Measurements from ENCODE around the gene MEGF10.

DNA sequence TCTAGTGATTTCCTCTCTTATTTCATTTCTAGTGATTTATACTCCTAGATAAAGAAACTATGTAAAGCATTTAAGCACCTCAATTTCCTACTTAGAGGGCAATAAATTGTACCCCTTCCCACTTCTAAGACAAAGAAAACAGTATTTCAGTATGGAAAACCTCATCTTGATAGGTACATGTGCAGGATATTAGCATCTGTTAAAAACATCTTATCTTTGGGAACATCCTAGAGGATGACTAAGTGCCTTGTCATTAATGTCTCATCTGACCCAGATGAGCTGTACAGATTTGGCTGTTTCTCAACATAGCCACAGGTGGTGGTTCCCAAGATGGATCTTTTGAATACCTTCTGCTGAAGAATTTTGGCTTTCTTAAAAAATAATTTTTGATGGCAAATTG lies 5.7 kb downstream of the MEGF10 start:
- TF ChIP-seq CTCF (IDR thresholded peaks at IDR 0.05; ENCODE audit: control extremely low read depth in 1 of 3, insufficient read depth in 1 of 3, low read depth in 1 of 3, low read length in 3 of 3), result no peak
- no peak for TF ChIP-seq SUZ12 (IDR thresholded peaks at IDR 0.05; ENCODE audit: low read length)
- TF ChIP-seq BRCA1 (IDR thresholded peaks at IDR 0.05; ENCODE audit: low read depth, low read length), result no peak
- no peak for TF ChIP-seq MAFK (IDR thresholded peaks at IDR 0.05; ENCODE audit: low read depth, low read length)
- TF ChIP-seq POLR2AphosphoS5 (IDR thresholded peaks at IDR 0.05; ENCODE audit: low read depth, low read length), result no peak
- no peak for TF ChIP-seq CHD1 (IDR thresholded peaks at IDR 0.05; ENCODE audit: low read depth, low read length)
- TF ChIP-seq, protein P1, sequence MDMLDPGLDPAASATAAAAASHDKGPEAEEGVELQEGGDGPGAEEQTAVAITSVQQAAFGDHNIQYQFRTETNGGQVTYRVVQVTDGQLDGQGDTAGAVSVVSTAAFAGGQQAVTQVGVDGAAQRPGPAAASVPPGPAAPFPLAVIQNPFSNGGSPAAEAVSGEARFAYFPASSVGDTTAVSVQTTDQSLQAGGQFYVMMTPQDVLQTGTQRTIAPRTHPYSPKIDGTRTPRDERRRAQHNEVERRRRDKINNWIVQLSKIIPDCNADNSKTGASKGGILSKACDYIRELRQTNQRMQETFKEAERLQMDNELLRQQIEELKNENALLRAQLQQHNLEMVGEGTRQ (IDR thresholded peaks at IDR 0.05; ENCODE audit: low read length), result no peak
- TF ChIP-seq SP2 (IDR thresholded peaks at IDR 0.05; ENCODE audit: low read length), result no peak
- TF ChIP-seq POLR2A (IDR thresholded peaks at IDR 0.05; ENCODE audit: control extremely low read depth in 1 of 2, low read depth in 2 of 2, low read length in 2 of 2), result no peak
- TF ChIP-seq CBX5 (IDR thresholded peaks at IDR 0.05; ENCODE audit: low read depth, low read length), result no peak

Data from H1 (cell line).